ENCODE data around the gene C4A. TPM values are rescaled to one million over a fixed set of nuclear protein-coding genes. Genes with fewer than 3 reads are reported as not detected.

Gene C4A
- total RNA-seq, 1 donor from 2014 or later, result 14.1 TPM

GRCh38 chr6:31961616-31962015, 20.2 kb upstream of the C4A start:
- TF ChIP-seq CTCF (IDR thresholded peaks at IDR 0.05; ENCODE audit: unreplicated experiment), result no peak
- H3K4me3 Mint-ChIP-seq (ENCODE audit: low read depth), result peak overlapping the region; percentile 12
- H3K4me1 Mint-ChIP-seq (ENCODE audit: low read depth), result peaks cover 19% of the 10 kb centered on the region
- H3K9me3 Mint-ChIP-seq (ENCODE audit: low read depth), result no peaks in the 10 kb centered on the region
- no peak overlapping the region for H3K27ac Mint-ChIP-seq
- H3K36me3 Mint-ChIP-seq (ENCODE audit: insufficient read depth), result peaks cover 10% of the 10 kb centered on the region
- DNase-seq (ENCODE audit: low spot score, unreplicated experiment), result no peak
- H3K27me3 Mint-ChIP-seq, result no peaks in the 10 kb centered on the region

GRCh38 chr6:31963921-31964320, 17.9 kb upstream of the C4A start:
- H3K9me3 Mint-ChIP-seq (ENCODE audit: low read depth), result no peaks in the 10 kb centered on the region
- no peaks in the 10 kb centered on the region for H3K27me3 Mint-ChIP-seq
- H3K27ac Mint-ChIP-seq, result no peak overlapping the region
- no peak for DNase-seq (ENCODE audit: low spot score, unreplicated experiment)
- peaks cover 15% of the 10 kb centered on the region for H3K36me3 Mint-ChIP-seq (ENCODE audit: insufficient read depth)
- H3K4me3 Mint-ChIP-seq (ENCODE audit: low read depth), result no peak overlapping the region
- no peak for TF ChIP-seq CTCF (IDR thresholded peaks at IDR 0.05; ENCODE audit: unreplicated experiment)
- peaks cover 8% of the 10 kb centered on the region for H3K4me1 Mint-ChIP-seq (ENCODE audit: low read depth)

- Mint-ChIP-seq H3K36me3 (ENCODE audit: insufficient read depth) (peaks cover 15% of the 10 kb centered on the region), H3K4me1 (ENCODE audit: low read depth) (no peaks in the 10 kb centered on the region), H3K27ac (no peak overlapping the region), H3K9me3 (ENCODE audit: low read depth) (no peaks in the 10 kb centered on the region), H3K27me3 (no peaks in the 10 kb centered on the region), H3K4me3 (ENCODE audit: low read depth) (no peak overlapping the region)
- TF ChIP-seq CTCF (IDR thresholded peaks at IDR 0.05; ENCODE audit: unreplicated experiment), result no peak
- no peak for DNase-seq (ENCODE audit: low spot score, unreplicated experiment)
Observed at GRCh38 chr6:31965700-31966099, 16.2 kb upstream of the C4A start.

GRCh38 chr6:31966506-31966905, 15.4 kb upstream of the C4A start:
- DNase-seq (ENCODE audit: low spot score, unreplicated experiment), result no peak
- no peaks in the 10 kb centered on the region for H3K4me1 Mint-ChIP-seq (ENCODE audit: low read depth)
- H3K4me3 Mint-ChIP-seq (ENCODE audit: low read depth), result no peak overlapping the region
- H3K9me3 Mint-ChIP-seq (ENCODE audit: low read depth), result no peaks in the 10 kb centered on the region
- TF ChIP-seq CTCF (IDR thresholded peaks at IDR 0.05; ENCODE audit: unreplicated experiment), result no peak
- peaks cover 13% of the 10 kb centered on the region for H3K36me3 Mint-ChIP-seq (ENCODE audit: insufficient read depth)
- H3K27me3 Mint-ChIP-seq, result no peaks in the 10 kb centered on the region
- H3K27ac Mint-ChIP-seq, result no peak overlapping the region

- Mint-ChIP-seq H3K4me1 (ENCODE audit: low read depth) (peaks cover 2% of the 10 kb centered on the region), H3K4me3 (ENCODE audit: low read depth) (no peak overlapping the region), H3K27ac (peak overlapping the region; percentile 50), H3K27me3 (no peaks in the 10 kb centered on the region), H3K9me3 (ENCODE audit: low read depth) (no peaks in the 10 kb centered on the region), H3K36me3 (ENCODE audit: insufficient read depth) (peaks cover 8% of the 10 kb centered on the region)
- DNase-seq (ENCODE audit: low spot score, unreplicated experiment), result no peak
- no peak for TF ChIP-seq CTCF (IDR thresholded peaks at IDR 0.05; ENCODE audit: unreplicated experiment)
Observed at GRCh38 chr6:31966997-31967925, 14.6 kb upstream of the C4A start.

Data from progenitor cell of endocrine pancreas (in vitro differentiated cells).